Activated effector memory CD4-positive, alpha-beta T cell treated with anti-CD3 and anti-CD28 coated beads, Interleukin-2, amount 50 U/mL, for 16 hours (primary cell): Measurements from ENCODE around the gene LGALS12.
"Not testable (repeated sequence)": the region's sequence is repeated elsewhere in the genome, so short reads cannot be mapped to it uniquely, and the experiment has no call there.

Experiments
- DNase-seq: peaks from one replicate; pipeline ENCODE4 v3.0.0-alpha.2; 2020

Gene LGALS12

DNA sequence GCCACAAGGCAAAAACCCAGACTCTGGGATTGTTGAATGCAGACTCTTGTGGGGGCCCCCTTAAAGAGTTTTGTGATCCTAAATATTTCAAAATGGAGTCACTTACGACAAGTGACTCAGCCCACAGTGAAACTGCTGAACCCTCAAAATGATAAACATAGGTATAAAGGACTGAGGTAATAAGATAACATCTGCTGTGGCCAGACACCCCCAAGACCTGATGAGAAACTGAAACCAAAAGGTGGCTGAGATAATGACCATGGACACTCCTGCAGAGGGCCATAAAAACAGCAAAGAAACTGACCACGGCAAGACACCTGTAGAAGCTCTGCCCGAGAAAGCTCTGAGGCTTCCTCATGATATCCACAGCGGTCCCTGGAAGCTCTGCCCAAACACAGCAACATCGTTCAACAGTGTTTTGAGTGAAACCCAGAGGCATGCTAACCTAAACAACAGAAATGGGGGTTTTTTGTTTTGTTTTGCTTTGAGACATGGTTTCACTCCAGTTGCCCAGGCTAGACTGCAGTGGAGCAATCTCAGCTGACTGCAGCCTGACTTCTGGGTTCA lies 29.1 kb downstream of the LGALS12 start:
- no peak for DNase-seq

DNA sequence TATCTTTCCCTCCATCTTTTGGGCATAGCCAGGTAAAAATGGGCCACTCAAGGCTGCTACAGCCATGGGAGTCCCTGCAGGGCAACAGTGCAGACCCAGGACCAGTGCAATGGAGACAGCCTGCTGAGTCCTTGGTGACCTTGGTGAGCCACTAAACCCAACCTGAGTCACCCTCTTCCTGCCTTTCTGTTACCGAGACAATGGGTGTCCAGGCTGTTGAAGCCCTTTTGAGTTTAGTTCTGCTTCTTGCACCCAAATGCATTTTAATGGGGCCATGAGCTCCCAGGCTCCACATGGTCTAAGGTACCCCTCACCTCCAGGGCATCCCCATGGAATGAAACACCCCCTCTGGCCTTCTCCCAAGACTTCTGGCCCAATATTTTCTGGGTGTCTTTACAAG lies 29.9 kb downstream of the LGALS12 start:
- DNase-seq, result no peak

DNA sequence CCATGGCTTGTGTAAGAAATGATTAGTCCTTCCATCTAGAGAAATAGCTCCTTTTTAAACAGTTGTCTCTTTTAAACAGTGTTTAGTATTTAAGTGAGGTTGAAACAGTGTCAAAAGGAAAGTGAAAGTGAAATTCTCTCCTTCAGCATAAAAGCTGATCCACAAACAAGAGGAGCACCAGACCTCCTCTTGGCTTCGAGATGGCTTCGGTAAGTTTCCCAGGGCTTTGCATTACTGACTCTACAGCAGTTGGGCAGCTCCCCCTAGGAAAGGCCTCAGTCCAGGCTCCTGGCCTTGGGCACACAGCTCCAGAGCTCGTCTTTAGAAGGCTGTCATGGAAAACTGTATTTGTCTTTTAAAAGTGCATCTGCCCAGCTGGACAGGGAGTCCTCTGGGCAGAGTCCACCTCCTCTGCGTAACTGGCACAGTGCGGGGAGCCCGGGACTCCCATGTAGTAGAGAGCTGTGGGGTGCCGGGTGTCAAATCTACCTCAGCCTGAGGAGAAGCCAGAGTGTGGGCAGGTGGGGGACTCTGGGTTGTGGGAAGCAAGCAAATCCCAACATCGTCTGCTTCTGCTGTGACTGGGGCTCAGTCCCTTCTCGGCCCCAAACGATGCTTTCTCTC lies 30.9 kb downstream of the LGALS12 start, which contains the start of gene PLAAT4:
Gene PLAAT4 (plus strand): TSS at position 140 of the 624 bp plus-strand sequence. CDS start 61 bp downstream, at position 201.
- peak; percentile 72 for DNase-seq

DNA sequence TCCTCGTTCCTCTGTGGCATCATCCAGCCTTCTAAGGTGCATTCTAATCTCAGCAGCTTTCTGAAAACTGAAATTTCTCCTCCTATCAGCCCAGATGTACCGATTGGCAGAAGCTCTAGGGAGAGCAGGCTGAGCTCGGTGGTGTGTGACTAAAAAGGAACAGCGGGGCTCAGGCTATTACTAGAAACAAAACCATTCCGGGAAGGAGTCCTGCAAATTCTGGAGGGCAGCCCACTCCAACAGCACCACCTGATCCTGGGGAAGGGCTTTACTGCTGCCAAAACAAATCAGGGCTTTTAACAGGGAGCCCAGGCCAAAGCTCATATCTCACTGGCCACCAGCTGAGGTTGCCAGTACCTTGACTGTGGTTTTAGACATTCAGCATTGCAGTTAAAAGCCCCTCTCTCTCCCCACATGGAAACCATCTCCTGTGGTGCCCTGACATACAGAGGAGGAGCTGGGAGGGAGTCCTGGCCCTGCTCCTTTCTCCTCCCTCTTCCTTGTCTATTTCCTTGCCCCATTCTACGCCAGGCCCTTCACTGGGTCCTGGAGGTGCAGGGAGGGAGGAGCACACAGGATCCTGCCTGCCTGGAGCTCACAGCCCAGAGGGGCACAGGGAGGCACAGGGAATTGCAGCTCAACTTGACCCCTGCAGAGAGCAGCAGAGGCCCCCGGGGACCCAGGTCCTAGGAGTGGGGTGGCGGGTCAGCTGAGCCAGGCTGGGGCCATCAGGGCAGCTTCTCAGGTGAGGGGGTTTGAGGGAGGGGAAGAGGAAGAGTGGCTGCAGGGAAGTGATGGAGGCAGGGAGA lies 31.6 kb downstream of the LGALS12 start:
- no peak for DNase-seq

DNA sequence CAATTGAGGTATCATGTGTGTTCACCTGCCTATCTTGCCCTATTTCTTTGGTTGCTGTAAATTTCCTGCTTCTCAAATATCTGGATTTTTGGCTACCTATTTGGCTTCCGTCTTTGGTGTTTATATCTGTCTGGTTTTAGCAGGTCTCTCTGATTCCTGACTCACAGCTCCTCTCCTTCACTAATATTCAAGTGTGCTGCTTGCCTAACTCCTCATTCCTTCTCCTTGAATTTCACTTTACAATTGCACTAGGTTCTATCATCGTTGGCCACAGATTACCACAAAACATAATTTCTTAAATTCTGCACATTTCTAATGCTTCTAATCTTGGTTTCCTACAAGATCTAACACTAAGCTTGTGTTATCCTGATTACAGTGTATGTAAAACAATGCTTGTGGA lies 36.6 kb downstream of the LGALS12 start:
- not testable (repeated sequence) for DNase-seq

DNA sequence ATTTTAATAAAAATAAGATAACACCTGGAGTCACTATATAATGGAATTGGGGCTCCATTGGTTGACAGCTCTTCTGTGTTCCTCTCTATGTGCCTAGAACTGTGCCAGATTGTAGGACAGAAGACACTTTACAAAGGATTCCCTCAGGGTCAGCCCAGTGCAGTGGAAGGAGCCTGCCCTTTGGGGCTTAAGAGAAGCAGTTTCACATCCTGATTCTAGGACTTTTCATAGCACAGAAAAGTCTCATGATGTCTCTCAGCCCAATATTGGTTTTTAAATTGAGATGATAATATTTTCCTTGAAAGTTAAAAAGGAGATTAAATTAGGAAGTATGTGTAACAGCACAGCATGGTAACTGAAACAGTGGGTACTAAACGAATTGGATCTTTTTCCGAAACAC lies 37.8 kb downstream of the LGALS12 start:
- DNase-seq, result no peak

DNA sequence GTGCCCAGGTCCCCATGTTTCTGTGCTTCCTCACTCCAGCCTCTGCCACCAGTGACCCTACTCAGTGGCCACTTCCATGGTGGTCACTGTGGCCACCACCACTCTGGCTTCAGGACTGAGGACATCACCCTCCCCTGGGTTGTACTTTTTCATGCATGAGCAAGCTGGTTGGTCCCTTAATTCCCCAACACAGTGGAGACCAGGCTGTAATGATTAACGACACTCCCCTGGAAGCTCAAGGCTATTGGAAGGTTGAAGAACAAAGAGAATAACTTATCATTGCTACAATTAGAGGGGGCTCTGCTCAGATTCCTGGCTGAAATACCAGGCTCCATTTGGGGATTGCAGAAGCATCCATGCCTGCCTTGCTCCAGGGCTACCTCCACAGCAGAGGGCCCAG lies 41.2 kb downstream of the LGALS12 start:
- DNase-seq, result no peak

DNA sequence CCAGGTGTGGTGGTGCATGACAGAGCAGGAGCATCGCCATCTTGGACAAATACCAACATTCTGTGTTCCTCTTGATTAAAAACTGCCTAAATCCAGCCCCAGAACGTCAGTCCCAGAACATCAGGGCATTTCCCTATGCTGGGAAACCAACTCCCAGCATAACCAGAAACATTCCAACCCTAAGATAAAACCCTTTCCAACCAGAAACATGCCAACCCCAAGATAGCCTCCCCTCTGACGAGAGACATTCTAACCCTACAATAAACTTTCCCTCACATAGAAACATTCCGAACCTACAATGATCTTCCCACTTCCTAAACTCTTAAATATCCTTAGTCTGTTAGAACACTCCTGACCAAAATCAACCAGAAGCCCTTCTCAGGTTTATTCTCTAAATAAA lies 42.3 kb downstream of the LGALS12 start:
- DNase-seq, result no peak

DNA sequence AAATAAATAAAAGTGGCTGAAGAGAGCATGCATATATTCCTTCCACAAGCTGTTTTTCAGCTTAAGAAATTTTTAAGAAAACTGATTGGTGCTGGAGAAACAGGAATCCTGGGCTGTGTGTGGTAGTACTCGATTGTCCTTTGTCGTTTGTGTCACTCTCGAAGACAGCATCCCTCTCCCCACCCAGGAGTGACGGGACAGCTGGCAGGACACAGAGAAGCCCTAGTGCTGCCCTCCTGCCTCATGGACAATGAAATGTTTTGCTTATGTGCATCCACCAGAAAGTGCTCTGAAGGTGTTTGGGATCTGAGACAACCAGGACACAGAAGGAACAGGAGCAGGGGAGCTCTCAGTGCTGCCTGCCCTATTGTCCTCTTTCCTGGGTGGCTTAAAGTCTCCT lies 43.5 kb downstream of the LGALS12 start:
- DNase-seq, result no peak

DNA sequence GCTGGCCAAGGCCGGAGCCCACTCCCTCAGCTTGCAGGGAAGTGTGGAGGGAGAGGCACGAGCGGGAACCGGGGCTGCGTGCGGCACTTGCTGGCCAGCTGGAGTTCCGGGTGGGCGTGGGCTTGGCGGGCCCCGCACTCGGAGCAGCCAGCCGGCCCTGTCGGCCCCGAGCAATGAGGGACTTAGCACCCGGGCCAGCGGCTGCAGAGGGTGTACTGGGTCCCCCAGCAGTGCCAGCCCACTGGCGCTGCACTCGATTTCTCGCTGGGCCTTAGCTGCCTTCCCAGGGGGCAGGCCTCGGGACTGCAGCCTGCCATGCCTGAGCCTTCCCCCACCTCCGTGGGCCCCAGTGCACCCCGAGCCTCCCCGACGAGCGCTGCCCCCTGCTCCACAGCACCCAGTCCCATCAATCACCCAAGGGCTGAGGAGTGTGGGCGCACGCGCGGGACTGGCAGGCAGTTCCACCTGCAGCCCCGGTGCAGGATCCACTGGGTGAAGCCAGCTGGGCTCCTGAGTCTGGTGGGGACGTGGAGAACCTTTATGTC lies 44.3 kb downstream of the LGALS12 start:
- DNase-seq, result not testable (repeated sequence)

DNA sequence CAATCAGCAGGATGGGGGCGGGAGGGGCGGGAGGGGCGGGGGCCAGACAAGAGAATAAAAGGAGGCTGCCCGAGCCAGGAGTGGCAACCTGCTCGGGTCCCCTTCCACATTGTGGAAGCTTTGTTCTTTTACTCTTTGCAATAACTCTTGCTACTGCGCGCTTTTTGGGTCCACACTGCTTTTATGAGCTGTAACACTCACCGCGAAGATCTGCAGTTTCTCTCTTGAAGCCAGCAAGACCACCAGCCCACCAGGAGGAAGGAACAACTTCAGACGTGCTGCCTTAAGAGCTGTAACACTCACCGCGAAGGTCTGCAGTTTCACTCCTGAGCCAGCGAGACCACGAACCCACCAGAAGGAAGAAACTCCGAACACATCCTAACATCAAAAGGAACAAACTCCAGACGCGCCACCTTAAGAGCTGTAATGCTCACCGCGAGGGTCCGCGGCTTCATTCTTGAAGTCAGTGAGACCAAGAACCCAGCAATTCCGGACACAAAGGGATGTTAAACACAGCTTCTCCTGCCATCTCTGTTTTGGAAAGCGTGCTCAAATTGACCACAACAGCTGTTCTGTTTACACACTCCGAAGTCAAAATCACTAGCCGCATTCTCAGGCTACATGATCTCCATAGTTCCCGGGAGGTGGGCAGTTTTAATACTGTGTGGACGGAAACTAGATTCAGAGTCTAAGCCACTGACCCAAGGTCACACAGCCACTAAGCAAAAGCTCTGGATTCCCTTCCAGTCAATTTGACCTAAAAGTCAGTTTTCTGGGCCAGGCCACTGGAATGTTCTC lies 45.4 kb downstream of the LGALS12 start:
- DNase-seq, result no peak

DNA sequence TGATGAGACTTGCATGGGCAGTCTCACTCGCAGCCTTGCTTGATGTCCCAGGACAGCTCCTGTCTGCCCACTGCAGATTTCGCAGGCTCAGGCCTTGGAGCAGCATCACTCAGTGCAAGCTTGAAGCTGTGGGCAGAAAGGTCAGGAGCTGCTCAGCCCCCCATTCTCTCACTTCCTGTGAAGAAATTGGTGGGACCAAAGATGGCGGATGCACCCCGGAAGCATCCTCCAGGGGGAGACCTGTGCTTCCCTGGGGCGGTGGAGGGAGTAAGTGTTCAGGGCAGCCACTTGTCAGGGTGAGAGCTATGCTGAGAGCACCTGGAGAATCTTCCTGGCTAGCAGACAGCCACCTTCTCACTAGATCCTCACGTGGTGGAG lies 46.0 kb downstream of the LGALS12 start:
- DNase-seq, result no peak

DNA sequence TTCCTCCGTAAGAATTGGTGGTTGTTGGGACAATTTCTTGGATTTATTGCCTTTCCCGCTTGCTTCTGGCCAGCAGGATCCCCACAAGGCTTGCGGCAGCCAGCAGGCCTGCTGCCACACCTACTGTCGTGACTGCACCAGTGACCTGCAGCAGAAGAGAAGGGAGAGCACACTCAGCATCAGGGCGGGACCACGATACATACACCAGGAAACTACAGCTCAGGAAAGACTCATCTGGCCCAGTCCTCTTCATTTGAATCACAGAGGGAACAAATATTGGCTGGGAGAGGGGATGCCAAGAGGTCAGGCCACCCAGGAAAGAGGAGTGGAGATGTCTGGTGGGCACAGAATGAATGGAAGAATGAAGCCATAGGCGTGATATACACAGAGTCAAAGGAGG lies 47.0 kb downstream of the LGALS12 start:
- no peak for DNase-seq

DNA sequence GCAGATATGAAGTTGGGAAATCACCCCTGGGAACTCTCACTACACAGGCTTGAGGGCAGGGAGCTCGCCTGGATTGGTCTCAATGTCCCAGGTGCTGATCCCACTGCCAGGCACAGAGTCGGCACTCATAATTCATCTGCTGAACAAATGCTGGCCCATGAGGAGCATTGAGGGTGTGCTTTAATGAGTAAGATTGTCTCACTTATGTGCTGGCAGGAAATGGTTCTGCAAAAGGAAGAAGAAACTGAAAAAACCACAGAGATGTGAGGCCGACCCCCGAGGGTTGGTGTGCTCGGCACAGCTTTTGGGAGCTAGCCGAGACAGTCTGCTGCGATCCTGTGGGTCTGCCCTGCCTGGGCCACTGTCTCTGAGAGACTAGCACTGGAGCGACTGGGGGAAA lies 47.9 kb downstream of the LGALS12 start:
- DNase-seq, result peak; percentile 72

DNA sequence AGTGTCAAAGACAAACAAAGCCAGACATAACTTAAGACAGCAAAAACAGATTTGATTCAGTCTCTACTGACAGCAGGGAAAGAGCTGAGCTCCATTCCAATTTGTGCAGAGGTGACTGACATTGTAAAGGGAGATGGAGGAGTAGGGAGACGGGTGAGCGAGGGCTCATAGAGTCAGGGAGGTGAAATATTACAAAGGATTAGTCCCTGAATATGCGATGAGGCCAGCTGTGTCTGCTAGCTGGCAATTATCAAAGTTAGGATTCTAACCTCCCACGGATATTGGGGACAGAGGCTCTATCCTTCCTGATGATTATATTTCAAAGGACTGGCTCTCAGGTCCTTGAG lies 49.0 kb downstream of the LGALS12 start:
- no peak for DNase-seq

DNA sequence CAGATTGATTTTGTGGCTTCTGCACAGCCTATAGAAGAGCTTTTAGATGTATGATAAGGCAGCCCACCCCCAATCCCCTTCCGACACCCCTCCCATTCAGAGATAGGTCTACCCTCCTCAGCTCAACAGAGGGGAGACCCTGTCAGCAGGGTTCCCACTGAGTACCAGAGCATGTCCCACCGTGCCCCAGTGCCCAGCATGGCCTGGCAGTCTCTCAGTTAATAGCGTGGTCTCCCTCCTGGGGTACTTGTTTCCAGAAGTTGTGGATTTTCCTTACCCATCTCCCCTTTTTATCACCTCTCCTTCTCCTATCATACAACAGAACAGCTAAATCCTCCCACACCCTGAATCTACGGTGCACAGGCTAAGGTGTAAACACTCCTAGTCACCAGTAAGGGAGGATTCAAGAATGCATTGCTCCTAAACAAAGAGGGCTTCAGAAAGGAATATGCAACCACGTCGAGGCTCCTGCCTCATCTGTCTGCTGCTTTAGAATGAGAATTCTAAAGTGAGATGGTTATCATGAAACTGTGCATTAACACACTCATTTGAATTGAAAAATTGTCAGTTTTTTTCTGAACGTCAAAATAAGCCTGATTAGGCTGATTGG lies 50.6 kb downstream of the LGALS12 start:
- no peak for DNase-seq

DNA sequence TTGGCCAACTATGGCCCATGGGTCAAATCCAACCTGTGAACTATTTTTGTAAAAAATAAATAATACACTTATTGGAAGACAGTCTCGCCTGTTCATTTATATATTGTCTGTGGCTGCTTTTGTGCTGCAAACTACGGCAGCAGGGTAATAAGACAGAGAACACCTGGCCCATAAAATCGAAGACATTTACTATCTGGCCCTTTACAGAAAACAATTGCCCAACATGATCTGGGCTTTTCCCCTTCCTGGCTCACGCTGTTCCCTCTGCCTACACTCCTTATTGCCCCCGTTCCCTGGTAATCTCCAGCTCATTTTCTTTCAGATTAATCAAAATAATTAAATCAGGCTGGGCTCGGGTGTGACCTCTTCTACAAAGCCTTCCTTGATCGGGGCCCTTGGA lies 51.7 kb downstream of the LGALS12 start:
- DNase-seq, result no peak

DNA sequence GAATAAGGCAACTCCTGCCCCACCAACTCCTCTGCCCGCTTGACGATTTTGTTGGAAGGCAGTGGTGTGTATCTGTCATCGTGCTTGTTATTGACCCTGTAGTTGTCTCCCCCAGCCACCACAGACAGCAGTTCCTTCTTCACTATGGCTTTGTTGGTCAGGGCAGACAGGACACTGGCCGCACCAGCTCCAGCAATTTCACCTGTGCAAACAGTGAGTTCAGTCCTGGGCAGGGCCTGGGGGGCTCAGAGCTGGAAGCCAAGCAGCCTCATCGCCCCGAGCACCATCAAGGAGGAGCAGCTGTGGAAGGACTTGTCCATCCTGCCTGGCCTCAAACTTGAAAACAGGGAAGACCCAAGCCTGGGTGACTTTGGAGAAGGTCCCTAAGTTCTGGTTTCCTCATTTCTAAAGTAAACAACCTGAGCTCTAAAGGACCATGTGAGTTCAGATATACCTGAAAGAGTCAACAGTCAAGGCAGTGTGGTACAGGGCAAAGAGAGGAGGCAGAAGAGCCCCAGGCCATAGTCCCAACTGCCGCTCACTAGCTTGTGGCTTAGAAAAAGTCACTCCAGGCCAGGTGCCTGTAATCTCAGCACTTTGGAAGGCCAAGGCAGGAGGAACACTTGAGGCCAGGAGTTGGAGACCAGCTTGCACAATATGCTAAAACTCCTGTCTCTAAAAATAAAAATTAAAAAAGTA lies 52.7 kb downstream of the LGALS12 start:
- no peak for DNase-seq

DNA sequence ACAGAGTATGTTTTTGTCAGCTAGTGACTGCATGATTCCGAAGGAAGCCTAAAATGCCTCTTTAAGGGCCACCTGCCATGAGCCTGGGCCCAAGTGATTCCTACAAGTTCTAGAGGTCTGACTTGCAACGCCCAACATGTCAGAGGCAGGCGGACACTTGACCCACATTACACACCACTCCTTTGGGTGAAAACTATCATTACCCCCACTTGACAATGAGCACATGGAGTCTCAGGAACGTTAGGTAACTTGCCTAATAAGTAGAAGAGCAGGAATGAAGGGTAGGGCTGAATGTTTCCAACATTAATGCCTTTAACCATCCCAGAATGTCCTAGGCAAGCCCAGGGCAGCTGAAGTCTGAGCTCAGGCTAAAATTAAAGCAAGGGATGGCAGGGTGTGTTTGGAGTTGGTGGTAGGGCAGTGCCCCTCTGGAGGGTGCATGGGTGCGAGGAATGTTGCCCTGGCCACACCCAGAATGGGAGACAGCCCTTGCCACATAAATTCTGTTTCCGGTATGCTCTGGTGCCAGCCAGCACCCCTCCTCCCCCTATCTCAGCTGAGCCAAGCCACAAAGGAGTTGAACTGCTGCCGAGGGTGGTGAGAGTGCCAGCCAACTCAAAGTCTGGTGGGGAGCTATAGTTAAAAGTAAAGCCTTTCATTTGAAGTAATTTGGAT lies 54.8 kb downstream of the LGALS12 start:
- no peak for DNase-seq

DNA sequence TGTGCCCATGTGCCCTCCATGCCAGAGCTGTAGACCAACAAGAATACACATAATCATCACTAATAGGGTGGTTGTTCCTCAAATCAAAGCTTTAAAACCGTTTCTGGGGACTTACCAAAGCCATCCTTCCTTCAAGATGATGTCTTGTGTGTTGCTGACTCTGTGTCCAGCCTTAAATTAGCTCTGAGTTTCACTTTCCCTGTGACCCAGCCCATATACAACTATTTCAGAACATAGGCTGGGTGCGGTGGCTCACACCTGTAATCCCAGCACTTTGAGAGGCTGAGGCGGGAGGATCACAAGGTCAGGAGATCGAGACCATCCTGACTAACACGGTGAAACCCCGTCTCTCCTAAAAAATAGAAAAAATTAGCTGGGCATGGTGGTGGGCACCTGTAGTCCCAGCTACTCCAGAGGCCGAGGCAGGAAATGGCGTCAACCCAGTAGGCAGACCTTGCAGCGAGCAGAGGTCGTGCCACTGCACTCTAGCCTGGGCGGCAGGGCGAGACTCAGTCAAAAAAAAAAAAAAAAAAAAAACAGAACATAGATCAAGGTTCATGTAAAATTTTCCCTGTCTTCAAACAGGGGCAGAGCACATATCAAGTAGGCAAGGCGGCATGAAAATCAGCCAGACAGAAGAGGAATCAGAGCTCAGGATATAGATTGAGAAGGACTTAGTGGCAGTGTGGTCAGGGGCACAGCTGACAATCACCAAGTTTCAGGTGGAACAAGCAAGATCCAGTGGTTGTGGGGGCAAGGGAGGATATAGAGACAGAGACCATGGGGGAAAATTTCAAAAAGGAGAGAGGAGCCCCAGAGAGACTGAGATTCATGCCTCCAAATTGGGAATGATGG lies 57.5 kb downstream of the LGALS12 start, which contains the start of gene PLAAT2:
Gene PLAAT2 (minus strand): TSS at position 179 of the 855 bp plus-strand sequence. CDS start 55 bp downstream, at position 124.
- DNase-seq, result no peak
